Measurements from ENCODE around the gene MARCHF5.

- TF ChIP-seq USF2 (IDR thresholded peaks at IDR 0.05) (no peak), POLR2A (IDR thresholded peaks at IDR 0.05; ENCODE audit: low read length) (no peak), ZC3H11A (IDR thresholded peaks at IDR 0.05) (no peak), HMGXB4 (CRISPR knock-in tag; IDR thresholded peaks at IDR 0.05; ENCODE audit: borderline replicate concordance) (no peak), NPAS2 (CRISPR knock-in tag; IDR thresholded peaks at IDR 0.05; ENCODE audit: borderline replicate concordance) (no peak), KDM1A (IDR thresholded peaks at IDR 0.05; ENCODE audit: low read depth) (no peak)
These were observed 48.6 kb upstream of the MARCHF5 start for GRCh38 chr10:92242380-92242779.
